T-helper 1 cell (primary cell): ENCODE data around the gene BTBD9.

Experiments used
- DNase-seq, 5 donors: peaks; one replicate each; pipeline ENCODE4 v3.0.0-alpha.2; 2012 to 2020

Gene BTBD9

GRCh38 chr6:38171997-38172738 is 467.6 kb downstream of the BTBD9 start:
- no peak for DNase-seq

GRCh38 chr6:38170666-38171355 is 468.9 kb downstream of the BTBD9 start:
- no peak for DNase-seq

- DNase-seq = no peak
Observed at GRCh38 chr6:38169977-38170526, 469.7 kb downstream of the BTBD9 start.

GRCh38 chr6:38169221-38169976 is 470.3 kb downstream of the BTBD9 start:
- no peak for DNase-seq

- no peak for DNase-seq
Observed at GRCh38 chr6:38168699-38169098, 471.0 kb downstream of the BTBD9 start.

GRCh38 chr6:38168126-38168525 is 471.6 kb downstream of the BTBD9 start:
- DNase-seq = no peak

- DNase-seq = no peak
Observed at GRCh38 chr6:38167598-38167997, 472.1 kb downstream of the BTBD9 start.

DNA sequence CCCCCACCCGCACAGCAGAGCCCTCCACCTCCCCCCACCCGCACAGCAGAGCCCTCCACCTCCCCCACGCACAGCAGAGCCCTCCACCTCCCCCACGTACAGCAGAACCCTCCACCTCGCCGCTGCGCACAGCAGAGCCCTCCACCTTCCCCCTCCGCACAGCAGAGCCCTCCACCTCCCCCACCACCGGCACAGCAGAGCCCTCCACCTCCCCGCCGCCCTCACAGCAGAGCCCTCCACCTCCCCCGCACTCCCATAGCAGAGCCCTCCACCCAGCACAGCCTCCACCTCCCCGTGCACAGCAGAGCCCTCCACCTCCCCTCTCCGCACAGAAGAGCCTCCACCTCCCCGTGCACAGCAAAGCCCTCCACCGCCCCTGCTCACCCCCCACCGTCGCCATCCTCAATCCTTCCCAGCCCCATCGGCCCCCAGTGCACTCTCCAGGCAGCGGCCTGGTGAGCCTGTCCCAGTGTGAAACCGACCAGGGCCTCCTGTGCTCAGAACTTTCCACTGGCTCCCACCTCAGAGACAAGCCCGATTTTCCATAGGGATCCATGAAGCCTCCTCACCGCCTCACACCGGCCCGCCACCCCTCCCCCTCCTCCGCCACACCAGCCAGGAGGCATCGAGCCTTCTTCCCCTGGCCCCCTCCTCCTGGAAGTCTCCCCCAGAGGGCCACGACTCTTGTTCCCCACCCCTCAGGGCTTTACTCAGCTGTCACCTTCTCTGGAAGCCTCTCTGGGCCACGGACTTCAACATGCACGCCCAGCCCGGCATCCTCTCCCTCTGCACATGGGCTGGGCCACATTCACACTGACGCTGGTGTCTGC is 473.1 kb downstream of the BTBD9 start:
- DNase-seq = no peak

- no peak for DNase-seq
Observed at GRCh38 chr6:38164671-38165108, 475.0 kb downstream of the BTBD9 start.

- DNase-seq = no peak
Observed at GRCh38 chr6:38164131-38164481, 475.6 kb downstream of the BTBD9 start.

DNA sequence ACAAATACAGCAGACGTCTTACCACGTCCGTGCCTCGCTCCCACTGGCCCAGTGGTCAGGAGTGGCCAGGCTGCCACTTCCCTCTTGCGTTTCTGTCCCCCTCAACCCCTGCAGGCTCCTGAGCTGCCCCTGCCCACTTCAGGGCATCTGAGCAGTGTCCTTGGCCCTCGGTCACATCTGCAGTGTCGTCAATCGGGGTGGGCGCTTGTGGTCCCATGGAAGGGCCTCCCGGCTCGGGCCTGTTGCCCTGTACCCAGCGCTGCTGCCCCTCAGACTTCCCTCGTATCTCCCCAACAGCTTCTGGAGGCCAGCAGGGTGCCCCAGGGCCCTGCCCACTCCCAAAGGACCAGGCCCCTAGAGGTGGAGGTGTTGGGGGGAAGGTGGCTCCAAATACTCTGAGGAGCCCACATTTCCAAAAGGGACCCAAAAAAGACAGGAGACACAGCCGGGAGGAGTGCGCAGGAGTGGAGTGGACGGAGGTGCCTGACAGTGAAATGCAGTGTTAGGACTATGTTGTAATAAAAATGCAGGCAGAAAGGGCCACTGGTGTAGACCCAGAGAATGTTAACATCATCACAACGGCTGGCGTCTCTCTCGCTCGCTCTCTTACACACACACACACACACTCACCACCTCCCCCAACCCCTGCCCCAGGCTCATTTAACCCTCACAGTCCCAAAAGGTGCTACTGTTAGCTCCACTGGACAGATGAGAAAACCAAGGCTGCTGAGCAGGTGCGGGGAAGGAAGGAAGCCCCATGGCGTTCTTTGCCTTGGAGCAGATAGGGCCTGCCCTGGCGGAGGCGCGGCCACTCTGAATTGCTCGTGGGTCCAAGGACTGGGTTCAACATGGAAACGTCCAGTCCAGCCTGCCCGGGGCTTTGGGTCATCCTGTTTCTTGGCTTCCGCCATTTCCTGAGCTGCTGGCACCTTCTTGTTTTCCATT is 476.3 kb downstream of the BTBD9 start:
- DNase-seq = no peak

- DNase-seq = no peak
Observed at GRCh38 chr6:38162493-38163185, 477.1 kb downstream of the BTBD9 start.

- no peak for DNase-seq
Observed at GRCh38 chr6:38161754-38162492, 477.8 kb downstream of the BTBD9 start.

GRCh38 chr6:38161331-38161730 is 478.4 kb downstream of the BTBD9 start:
- DNase-seq = no peak

DNA sequence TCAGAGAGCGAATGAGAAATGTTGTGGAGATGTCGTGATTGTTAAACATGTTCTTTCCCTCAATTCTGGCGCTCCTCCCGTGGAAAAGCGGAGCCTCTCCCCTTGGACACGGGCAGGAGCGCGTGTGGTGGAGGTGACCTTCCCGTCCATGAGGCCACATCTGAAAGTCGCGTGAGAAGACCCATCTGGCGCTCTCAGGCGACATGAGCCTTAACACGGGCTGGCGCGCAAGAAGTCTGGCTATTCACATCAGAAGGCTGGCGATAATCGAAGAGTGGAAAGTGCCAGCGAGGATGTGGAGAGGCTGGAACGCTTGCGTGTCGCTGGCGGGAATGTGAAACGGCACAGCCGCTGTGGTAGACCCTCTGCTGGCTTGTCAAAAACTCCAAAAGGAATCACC is 478.9 kb downstream of the BTBD9 start:
- DNase-seq = no peak

GRCh38 chr6:38159596-38159995 is 480.1 kb downstream of the BTBD9 start:
- DNase-seq = no peak

- DNase-seq = no peak
Observed at GRCh38 chr6:38158762-38159350, 480.9 kb downstream of the BTBD9 start.

DNA sequence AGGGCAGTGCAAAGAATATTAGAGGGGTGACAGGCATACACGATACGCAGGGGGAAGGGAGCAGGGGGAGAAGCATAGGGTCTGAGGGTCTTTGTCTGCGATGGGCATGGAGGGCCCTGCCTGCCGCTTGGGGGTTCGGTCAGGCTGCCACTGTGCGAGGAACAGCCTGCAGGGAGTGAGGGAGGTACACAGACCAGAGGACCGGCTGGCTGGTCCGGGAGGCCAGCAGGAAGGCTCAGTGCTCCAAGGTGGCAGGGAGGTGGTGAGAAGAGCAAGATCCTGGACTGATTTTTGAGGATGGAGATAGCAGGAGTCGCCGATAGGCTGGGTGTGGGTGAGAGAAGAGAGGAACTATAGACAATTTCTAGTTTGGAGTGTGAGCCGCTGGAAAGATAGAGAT is 481.8 kb downstream of the BTBD9 start:
- no peak for DNase-seq

DNA sequence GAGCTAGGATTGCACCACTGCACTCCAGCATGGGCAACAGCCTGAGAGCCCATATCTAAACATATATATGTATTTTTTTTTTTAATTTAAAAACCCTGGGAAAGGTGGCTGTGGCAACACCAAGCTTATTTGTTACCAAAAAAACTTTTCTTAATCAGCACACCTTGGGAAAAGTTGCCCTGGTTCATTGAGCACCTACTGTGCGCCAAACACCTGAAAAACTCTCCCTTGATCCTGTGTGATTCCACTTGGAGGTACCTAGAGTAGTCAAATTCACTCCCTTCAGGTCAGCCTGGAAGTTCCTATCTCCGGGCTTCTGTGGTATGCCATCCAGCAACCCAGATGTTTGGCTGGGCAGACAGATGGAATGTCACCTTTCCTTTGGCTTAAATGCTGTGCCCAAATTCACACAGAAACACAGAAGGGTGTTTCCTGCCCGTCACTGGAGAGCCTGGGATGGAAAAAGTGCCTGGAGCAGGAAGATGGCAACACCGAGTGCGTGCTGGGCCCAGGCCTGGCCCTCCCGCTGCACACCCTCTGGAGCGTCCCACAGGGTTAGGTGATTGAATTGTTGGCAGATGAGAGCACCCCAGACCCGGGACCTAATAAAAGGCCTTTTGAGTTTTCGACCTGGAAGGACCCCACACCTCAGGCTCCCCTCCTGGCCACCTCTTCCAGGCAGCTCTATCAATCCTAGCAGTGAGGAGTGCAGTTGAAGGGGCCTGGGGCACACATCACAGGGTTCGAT is 482.7 kb downstream of the BTBD9 start:
- no peak for DNase-seq
